H1 (cell line): ENCODE results near the gene MYH10. TPM values are rescaled to one million over a fixed set of nuclear protein-coding genes. Genes with fewer than 3 reads are reported as not detected.

Experiments used
- ASH2L ChIP-seq: fragments of 200-600, 300-600 bp; sonication (generic); IDR thresholded peaks from one replicate; pipeline ENCODE4 v1.7.1; 2017; ENCODE audit warnings: low read length
- BCL11A ChIP-seq, 2 experiments: IDR thresholded peaks; one replicate each; pipeline ENCODE4 v1.6.1; 2011; ENCODE audit warnings: low read depth in 2 of 2, low read length in 2 of 2, mild to moderate bottlenecking in 2 of 2
- CREB1 ChIP-seq: IDR thresholded peaks from 2 replicates; pipeline ENCODE4 v1.6.1; 2012; ENCODE audit warnings: inconsistent platforms
- E2F6 ChIP-seq: IDR thresholded peaks from 2 replicates; pipeline ENCODE4 v1.6.1; 2012; ENCODE audit warnings: inconsistent platforms
- GABPA ChIP-seq: IDR thresholded peaks from 2 replicates; pipeline ENCODE4 v1.6.1; 2011; ENCODE audit warnings: mild to moderate bottlenecking, low read length, moderate library complexity, borderline replicate concordance; ENCODE audit not compliant: insufficient read depth
- GTF2F1 ChIP-seq: IDR thresholded peaks from 2 replicates; pipeline ENCODE4 v1.6.1; 2012; ENCODE audit warnings: low read depth, low read length, improper control_type of control experiment, borderline replicate concordance
- JUND ChIP-seq: IDR thresholded peaks from 2 replicates; pipeline ENCODE4 v1.6.1; 2011; ENCODE audit warnings: mild to moderate bottlenecking, improper control_type of control experiment, low read length
- SIN3A ChIP-seq, 2 experiments: IDR thresholded peaks in 1 of 2; conservative IDR thresholded peaks in 1 of 2; 2 replicates each; pipeline ENCODE4 v1.6.1; 2011 to 2012; ENCODE audit warnings: low read length in 2 of 2, improper control_type of control experiment in 1 of 2, low read depth in 1 of 2, mild to moderate bottlenecking in 1 of 2
- SP4 ChIP-seq: IDR thresholded peaks from 2 replicates; pipeline ENCODE4 v1.6.1; 2012; ENCODE audit warnings: low read length, inconsistent platforms
- SUZ12 ChIP-seq: fragments of 200-600 bp; sonication (generic); IDR thresholded peaks from 2 replicates; pipeline ENCODE4 v1.6.1; 2012; ENCODE audit warnings: mild to moderate bottlenecking, inconsistent platforms, low read length, moderate library complexity, mixed read lengths
- TCF12 ChIP-seq: IDR thresholded peaks from 2 replicates; pipeline ENCODE4 v1.6.1; 2011; ENCODE audit warnings: low read depth, mild to moderate bottlenecking, low read length
- polyA plus RNA-seq, 7 experiments: library from polyadenylated mRNA; depleted of rRNA in 3 of 7; stranded (reverse) in 5 of 7; unstranded in 2 of 7; fragments of >200 nt in 5 of 7; fragments of 200-250 nt in 2 of 7; gene quantifications; 1 replicate in 5 of 7; 2 replicates in 1 of 7; 4 replicates in 1 of 7; pipeline versions ENCODE4 v1.2.1 to v1.2.3, GENCODE V29; 2011 to 2013; ENCODE audit warnings: missing spikeins in 2 of 7, mixed read lengths in 2 of 7
- total RNA-seq: library from RNA; stranded (reverse); fragmentation: NEBNext Ultra II Directional; extraction: Animal tissue kit (Norgen Biotek cat#: 25700); gene quantifications from 2 replicates; pipeline ENCODE4 v1.2.1, GENCODE V29; 2021
- TF ChIP-seq, protein P1 (sequence below): fragments of 300-600 bp; sonication (generic); IDR thresholded peaks from 2 replicates; pipeline ENCODE4 v1.7.1; 2012; ENCODE audit warnings: low read length, moderate library complexity, mild to moderate bottlenecking, inconsistent platforms; ENCODE audit not compliant: insufficient replicate concordance

Gene MYH10
- total and polyA plus RNA-seq, 2 of the 8 experiments (the other 6 are each of a cell fraction or from before 2014, with no cell fraction given), result 64.1 to 289 TPM

DNA sequence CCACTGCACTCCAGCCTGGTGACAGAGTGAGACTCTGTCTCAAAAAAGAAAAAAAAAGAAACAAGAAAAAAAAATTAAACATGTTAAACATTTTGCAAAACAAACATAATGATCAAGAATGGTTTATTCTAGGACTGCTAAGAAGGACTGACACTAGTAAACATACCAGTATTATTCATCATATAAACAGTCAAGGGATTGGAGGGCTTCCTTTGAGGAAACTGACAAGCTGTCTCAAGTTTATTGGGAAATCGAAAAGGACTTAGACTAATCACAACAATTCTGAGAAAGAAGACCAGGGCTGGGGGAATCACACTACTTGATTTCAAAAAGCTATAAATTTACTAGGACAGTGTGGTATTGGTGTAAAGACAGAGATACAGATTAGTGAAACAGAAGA is 75.5 kb downstream of the MYH10 start (continued):
- TF ChIP-seq, protein P1, sequence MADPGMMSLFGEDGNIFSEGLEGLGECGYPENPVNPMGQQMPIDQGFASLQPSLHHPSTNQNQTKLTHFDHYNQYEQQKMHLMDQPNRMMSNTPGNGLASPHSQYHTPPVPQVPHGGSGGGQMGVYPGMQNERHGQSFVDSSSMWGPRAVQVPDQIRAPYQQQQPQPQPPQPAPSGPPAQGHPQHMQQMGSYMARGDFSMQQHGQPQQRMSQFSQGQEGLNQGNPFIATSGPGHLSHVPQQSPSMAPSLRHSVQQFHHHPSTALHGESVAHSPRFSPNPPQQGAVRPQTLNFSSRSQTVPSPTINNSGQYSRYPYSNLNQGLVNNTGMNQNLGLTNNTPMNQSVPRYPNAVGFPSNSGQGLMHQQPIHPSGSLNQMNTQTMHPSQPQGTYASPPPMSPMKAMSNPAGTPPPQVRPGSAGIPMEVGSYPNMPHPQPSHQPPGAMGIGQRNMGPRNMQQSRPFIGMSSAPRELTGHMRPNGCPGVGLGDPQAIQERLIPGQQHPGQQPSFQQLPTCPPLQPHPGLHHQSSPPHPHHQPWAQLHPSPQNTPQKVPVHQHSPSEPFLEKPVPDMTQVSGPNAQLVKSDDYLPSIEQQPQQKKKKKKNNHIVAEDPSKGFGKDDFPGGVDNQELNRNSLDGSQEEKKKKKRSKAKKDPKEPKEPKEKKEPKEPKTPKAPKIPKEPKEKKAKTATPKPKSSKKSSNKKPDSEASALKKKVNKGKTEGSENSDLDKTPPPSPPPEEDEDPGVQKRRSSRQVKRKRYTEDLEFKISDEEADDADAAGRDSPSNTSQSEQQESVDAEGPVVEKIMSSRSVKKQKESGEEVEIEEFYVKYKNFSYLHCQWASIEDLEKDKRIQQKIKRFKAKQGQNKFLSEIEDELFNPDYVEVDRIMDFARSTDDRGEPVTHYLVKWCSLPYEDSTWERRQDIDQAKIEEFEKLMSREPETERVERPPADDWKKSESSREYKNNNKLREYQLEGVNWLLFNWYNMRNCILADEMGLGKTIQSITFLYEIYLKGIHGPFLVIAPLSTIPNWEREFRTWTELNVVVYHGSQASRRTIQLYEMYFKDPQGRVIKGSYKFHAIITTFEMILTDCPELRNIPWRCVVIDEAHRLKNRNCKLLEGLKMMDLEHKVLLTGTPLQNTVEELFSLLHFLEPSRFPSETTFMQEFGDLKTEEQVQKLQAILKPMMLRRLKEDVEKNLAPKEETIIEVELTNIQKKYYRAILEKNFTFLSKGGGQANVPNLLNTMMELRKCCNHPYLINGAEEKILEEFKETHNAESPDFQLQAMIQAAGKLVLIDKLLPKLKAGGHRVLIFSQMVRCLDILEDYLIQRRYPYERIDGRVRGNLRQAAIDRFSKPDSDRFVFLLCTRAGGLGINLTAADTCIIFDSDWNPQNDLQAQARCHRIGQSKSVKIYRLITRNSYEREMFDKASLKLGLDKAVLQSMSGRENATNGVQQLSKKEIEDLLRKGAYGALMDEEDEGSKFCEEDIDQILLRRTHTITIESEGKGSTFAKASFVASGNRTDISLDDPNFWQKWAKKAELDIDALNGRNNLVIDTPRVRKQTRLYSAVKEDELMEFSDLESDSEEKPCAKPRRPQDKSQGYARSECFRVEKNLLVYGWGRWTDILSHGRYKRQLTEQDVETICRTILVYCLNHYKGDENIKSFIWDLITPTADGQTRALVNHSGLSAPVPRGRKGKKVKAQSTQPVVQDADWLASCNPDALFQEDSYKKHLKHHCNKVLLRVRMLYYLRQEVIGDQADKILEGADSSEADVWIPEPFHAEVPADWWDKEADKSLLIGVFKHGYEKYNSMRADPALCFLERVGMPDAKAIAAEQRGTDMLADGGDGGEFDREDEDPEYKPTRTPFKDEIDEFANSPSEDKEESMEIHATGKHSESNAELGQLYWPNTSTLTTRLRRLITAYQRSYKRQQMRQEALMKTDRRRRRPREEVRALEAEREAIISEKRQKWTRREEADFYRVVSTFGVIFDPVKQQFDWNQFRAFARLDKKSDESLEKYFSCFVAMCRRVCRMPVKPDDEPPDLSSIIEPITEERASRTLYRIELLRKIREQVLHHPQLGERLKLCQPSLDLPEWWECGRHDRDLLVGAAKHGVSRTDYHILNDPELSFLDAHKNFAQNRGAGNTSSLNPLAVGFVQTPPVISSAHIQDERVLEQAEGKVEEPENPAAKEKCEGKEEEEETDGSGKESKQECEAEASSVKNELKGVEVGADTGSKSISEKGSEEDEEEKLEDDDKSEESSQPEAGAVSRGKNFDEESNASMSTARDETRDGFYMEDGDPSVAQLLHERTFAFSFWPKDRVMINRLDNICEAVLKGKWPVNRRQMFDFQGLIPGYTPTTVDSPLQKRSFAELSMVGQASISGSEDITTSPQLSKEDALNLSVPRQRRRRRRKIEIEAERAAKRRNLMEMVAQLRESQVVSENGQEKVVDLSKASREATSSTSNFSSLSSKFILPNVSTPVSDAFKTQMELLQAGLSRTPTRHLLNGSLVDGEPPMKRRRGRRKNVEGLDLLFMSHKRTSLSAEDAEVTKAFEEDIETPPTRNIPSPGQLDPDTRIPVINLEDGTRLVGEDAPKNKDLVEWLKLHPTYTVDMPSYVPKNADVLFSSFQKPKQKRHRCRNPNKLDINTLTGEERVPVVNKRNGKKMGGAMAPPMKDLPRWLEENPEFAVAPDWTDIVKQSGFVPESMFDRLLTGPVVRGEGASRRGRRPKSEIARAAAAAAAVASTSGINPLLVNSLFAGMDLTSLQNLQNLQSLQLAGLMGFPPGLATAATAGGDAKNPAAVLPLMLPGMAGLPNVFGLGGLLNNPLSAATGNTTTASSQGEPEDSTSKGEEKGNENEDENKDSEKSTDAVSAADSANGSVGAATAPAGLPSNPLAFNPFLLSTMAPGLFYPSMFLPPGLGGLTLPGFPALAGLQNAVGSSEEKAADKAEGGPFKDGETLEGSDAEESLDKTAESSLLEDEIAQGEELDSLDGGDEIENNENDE, result no peak
- TF ChIP-seq SUZ12, result no peak
- TF ChIP-seq SIN3A (conservative IDR thresholded peaks at IDR 0.05 in 1 of 2, IDR thresholded peaks at IDR 0.05 in 1 of 2; ENCODE audit: low read depth in 1 of 2, low read length in 2 of 2), result no peak
- TF ChIP-seq E2F6, result no peak
- TF ChIP-seq SP4, result no peak
- no peak for TF ChIP-seq BCL11A (IDR thresholded peaks at IDR 0.05; ENCODE audit: low read depth in 2 of 2, low read length in 2 of 2)
- no peak for TF ChIP-seq GABPA
- no peak for TF ChIP-seq CREB1
- TF ChIP-seq GTF2F1, result no peak
- no peak for TF ChIP-seq JUND
- no peak for TF ChIP-seq ASH2L
- TF ChIP-seq TCF12, result no peak
